ES-I3 (cell line): ENCODE results near the gene FYCO1.

ENCODE experiments used
- H3K36me3 ChIP-seq: 2 replicates; pipeline ENCODE4 v1.6.1; 2013; ENCODE audit warnings: mild to moderate bottlenecking, low read length, control low read depth, moderate library complexity; ENCODE audit not compliant: insufficient read depth
- H3K4me1 ChIP-seq: 2 replicates; pipeline ENCODE4 v1.6.1; 2013; ENCODE audit warnings: mild to moderate bottlenecking, control low read depth, low read length; ENCODE audit not compliant: insufficient read depth
- H3K9ac ChIP-seq: 2 replicates; pipeline ENCODE4 v1.6.1; 2013; ENCODE audit warnings: low read depth, mild to moderate bottlenecking, low read length, moderate library complexity
- H3K9me3 ChIP-seq: 2 replicates; pipeline ENCODE4 v1.6.1; 2013; ENCODE audit warnings: mild to moderate bottlenecking, low read length, moderate library complexity; ENCODE audit not compliant: control insufficient read depth, insufficient read depth

FYCO1 gene

GRCh38 chr3:45942051-45942825, 53.4 kb downstream of the FYCO1 start:
- Histone ChIP-seq H3K36me3 (peaks cover 5% of the 10 kb centered on the region; the same call in 1 of the 2 replicates), H3K9me3 (peaks cover 3% of the 10 kb centered on the region; the same call in 1 of the 2 replicates), H3K4me1 (no peaks in the 10 kb centered on the region; the same call in 1 of the 2 replicates), H3K9ac (no peak overlapping the region)

GRCh38 chr3:45940781-45941365, 54.8 kb downstream of the FYCO1 start:
- Histone ChIP-seq H3K4me1 (no peaks in the 10 kb centered on the region; the same call in 1 of the 2 replicates), H3K9ac (no peak overlapping the region), H3K9me3 (peaks cover 3% of the 10 kb centered on the region; the same call in 1 of the 2 replicates), H3K36me3 (peaks cover 6% of the 10 kb centered on the region; the same call in 1 of the 2 replicates)

GRCh38 chr3:45940004-45940780, 55.4 kb downstream of the FYCO1 start:
- H3K9me3 ChIP-seq = peaks cover 3% of the 10 kb centered on the region; the same call in 1 of the 2 replicates
- H3K36me3 ChIP-seq = peaks cover 6% of the 10 kb centered on the region; the same call in 1 of the 2 replicates
- H3K9ac ChIP-seq = no peak overlapping the region
- H3K4me1 ChIP-seq = no peaks in the 10 kb centered on the region; the same call in 1 of the 2 replicates

- H3K9me3 ChIP-seq = peaks cover 3% of the 10 kb centered on the region; the same call in 1 of the 2 replicates
- H3K36me3 ChIP-seq = peaks cover 10% of the 10 kb centered on the region; the same call in 1 of the 2 replicates
- H3K4me1 ChIP-seq = no peaks in the 10 kb centered on the region; the same call in 1 of the 2 replicates
- no peak overlapping the region for H3K9ac ChIP-seq
Observed at GRCh38 chr3:45939341-45939771, 56.3 kb downstream of the FYCO1 start.

GRCh38 chr3:45938864-45939263, 56.8 kb downstream of the FYCO1 start:
- peaks cover 10% of the 10 kb centered on the region; the same call in 1 of the 2 replicates for H3K36me3 ChIP-seq
- H3K4me1 ChIP-seq = no peaks in the 10 kb centered on the region; the same call in 1 of the 2 replicates

GRCh38 chr3:45938043-45938435, 57.6 kb downstream of the FYCO1 start:
- peaks cover 10% of the 10 kb centered on the region; the same call in 1 of the 2 replicates for H3K36me3 ChIP-seq
- H3K9ac ChIP-seq = no peak overlapping the region
- H3K4me1 ChIP-seq = no peaks in the 10 kb centered on the region; the same call in 1 of the 2 replicates
- H3K9me3 ChIP-seq = peaks cover 3% of the 10 kb centered on the region; the same call in 1 of the 2 replicates

More at GRCh38 chr3:45938864-45939263, 56.8 kb downstream of the FYCO1 start:
- H3K9me3 ChIP-seq = peaks cover 3% of the 10 kb centered on the region; the same call in 1 of the 2 replicates
- no peak overlapping the region for H3K9ac ChIP-seq

- Histone ChIP-seq H3K9ac (no peak overlapping the region), H3K9me3 (peaks cover 3% of the 10 kb centered on the region; the same call in 1 of the 2 replicates), H3K36me3 (peaks cover 10% of the 10 kb centered on the region; the same call in 1 of the 2 replicates), H3K4me1 (no peaks in the 10 kb centered on the region; the same call in 1 of the 2 replicates)
Observed at GRCh38 chr3:45937206-45938042, 58.2 kb downstream of the FYCO1 start.

- peaks cover 10% of the 10 kb centered on the region; the same call in 1 of the 2 replicates for H3K36me3 ChIP-seq
- no peak overlapping the region for H3K9ac ChIP-seq
Observed at GRCh38 chr3:45936261-45936660, 59.4 kb downstream of the FYCO1 start.

GRCh38 chr3:45933591-45933990, 62.0 kb downstream of the FYCO1 start:
- peaks cover 10% of the 10 kb centered on the region; the same call in 1 of the 2 replicates for H3K36me3 ChIP-seq
- no peaks in the 10 kb centered on the region for H3K9me3 ChIP-seq
- no peak overlapping the region for H3K9ac ChIP-seq
- H3K4me1 ChIP-seq = no peaks in the 10 kb centered on the region

More at GRCh38 chr3:45936261-45936660, 59.4 kb downstream of the FYCO1 start:
- Histone ChIP-seq H3K4me1 (no peaks in the 10 kb centered on the region; the same call in 1 of the 2 replicates), H3K9me3 (peaks cover 3% of the 10 kb centered on the region; the same call in 1 of the 2 replicates)

- Histone ChIP-seq H3K36me3 (peaks cover 4% of the 10 kb centered on the region; the same call in 1 of the 2 replicates), H3K4me1 (no peaks in the 10 kb centered on the region), H3K9ac (no peak overlapping the region), H3K9me3 (no peaks in the 10 kb centered on the region)
Observed at GRCh38 chr3:45932112-45932511, 63.5 kb downstream of the FYCO1 start.

GRCh38 chr3:45931496-45931895, 64.1 kb downstream of the FYCO1 start:
- Histone ChIP-seq H3K36me3 (peaks cover 4% of the 10 kb centered on the region; the same call in 1 of the 2 replicates), H3K9ac (no peak overlapping the region), H3K4me1 (no peaks in the 10 kb centered on the region), H3K9me3 (no peaks in the 10 kb centered on the region)

- no peaks in the 10 kb centered on the region for H3K4me1 ChIP-seq
- H3K9ac ChIP-seq = no peak overlapping the region
- H3K9me3 ChIP-seq = no peaks in the 10 kb centered on the region
- peaks cover 4% of the 10 kb centered on the region; the same call in 1 of the 2 replicates for H3K36me3 ChIP-seq
Observed at GRCh38 chr3:45929042-45929679, 66.5 kb downstream of the FYCO1 start.

GRCh38 chr3:45927881-45928280, 67.7 kb downstream of the FYCO1 start:
- Histone ChIP-seq H3K9me3 (no peaks in the 10 kb centered on the region), H3K36me3 (peaks cover 4% of the 10 kb centered on the region; the same call in 1 of the 2 replicates), H3K9ac (no peak overlapping the region), H3K4me1 (no peaks in the 10 kb centered on the region)
